NCI-H748 (cell line): Measurements from ENCODE around the gene SPATS2.

ENCODE experiments used
- DNase-seq: peaks from one replicate; lab custom pipeline; 2025; ENCODE audit not compliant: unreplicated experiment; lab: John Stamatoyannopoulos, UW

SPATS2 gene

DNA sequence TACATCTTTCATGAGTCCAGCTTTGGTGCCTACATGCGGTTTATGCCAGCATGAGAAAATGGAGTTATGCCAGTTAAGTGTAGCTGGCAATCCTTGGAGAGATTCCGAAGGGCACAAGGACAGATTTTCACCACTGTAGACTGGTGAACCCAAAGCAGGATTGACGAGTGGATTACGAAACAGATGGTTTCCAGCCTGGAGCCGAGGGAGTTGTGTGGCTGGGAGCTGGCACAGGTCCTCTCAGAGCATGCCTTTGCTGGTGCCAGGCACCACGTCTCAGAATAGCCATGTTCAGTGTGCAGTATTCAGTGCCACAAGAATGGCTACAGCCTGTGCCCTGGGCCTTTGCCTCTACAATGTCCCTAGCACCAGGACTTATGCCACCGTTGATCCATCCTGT, 184.8 kb downstream of the SPATS2 start:
- DNase-seq: no peak

DNA sequence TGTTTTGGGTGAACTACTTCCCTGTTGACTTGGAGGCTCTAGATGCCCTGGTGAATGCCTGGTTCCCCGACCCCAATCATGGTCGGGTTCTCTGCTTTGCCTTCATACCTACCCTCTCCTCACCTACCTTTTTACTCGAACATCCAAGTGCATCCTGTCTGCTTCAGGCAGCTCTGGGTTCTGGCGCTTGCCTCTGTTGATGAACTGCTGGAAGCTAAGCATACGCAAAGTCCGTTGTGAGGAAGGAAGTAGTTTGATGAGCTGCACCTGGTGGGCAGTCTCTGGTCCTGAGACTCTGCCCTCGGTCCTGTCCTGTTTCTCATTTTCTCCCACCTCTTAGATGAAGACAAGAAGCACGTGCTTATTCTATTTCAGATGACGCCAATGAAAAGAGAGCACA, 185.2 kb downstream of the SPATS2 start:
- peak; percentile 12 for DNase-seq

DNA sequence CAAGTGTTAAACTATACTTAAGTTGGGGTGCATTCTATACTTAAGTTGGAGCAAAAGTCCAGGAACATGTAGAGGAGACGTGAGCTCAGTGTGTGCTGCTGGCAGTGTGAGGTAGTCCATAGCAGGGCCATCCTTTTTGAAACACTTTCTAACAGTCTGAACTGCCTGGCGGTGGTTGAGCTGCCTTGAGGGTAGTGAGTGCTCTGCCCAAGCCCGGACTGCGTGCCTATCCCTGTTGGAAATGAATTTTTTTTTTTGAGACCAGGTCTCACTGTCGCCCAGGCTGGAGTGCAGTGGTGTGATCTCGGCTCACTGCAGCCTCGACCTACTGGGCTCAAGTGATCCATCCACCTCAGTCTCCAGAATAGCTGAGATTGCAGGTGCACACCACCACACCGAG, 185.6 kb downstream of the SPATS2 start:
- DNase-seq: no peak

DNA sequence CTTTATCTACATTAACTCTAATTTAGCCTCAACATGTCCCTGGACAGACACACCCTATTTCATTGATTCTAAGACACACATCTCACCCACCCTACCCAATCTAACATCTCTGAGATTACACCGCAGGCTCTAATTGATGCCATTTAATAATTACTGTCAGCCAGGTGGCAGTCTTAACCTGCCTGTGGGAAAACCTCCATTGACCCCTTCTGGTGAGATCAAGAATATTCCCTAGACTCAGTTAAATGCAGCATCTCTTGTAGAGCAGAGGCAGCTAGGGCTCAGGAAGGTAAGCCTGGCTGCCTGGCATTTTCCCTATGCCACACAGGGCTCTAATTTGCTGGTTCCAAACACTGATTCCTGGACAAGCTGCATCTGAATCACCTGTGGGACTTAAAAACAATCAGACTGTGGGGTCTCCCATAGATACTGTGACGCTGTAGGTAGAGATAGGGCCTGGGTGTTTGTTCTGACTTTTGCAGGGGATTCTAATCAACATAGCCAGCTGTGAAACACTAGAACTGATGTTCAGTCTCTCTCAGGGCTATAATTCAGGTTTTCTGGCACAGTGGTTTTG, 186.3 kb downstream of the SPATS2 start:
- peak; percentile 90 for DNase-seq

DNA sequence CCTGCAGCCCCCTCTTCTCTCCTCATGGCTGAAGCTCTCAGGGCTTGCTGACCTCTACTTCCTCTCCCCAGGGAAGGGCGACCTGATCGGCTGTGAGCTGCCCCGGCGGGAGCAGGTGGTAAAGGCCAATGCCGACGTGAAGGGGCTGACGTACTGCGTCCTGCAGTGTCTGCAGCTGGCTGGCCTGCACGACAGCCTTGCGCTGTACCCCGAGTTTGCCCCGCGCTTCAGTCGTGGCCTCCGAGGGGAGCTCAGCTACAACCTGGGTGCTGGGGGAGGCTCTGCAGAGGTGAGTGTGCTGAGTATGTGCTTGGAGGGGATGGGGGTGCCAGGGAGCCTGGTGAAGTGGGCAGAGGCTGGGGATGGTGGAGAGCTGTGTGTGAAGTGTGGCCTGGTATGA, 187.0 kb downstream of the SPATS2 start:
- no peak for DNase-seq

DNA sequence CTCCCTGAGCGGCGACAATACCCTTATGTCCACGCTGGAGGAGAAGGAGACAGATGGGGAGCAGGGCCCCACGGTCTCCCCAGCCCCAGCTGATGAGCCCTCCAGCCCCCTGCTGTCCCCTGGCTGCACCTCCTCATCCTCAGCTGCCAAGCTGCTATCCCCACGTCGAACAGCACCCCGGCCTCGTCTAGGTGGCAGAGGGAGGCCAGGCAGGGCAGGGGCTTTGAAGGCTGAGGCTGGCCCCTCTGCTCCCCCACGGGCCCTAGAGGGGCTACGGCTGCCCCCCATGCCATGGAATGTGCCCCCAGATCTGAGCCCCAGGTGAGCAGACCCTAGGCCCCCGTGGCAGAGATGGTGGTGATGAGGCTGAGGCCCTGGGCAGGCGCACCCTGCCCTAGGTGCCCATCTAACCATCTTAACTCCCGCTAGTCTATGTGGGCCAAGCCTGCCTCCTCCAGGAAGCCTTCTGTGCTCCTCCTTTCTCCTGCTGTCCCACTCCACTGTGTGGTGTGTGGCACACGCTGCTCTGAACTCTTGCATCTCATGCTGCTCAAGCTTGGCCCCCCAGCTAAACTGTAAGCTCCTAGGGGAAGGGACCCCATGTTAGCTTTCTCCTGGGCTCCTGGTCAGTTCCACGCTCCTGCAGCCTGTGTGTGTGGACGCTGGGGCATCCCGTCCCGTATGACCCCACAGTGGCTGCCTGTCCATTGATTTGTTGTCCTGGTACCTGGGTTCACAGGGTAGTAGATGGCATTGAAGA, 188.5 kb downstream of the SPATS2 start:
- DNase-seq: no peak

DNA sequence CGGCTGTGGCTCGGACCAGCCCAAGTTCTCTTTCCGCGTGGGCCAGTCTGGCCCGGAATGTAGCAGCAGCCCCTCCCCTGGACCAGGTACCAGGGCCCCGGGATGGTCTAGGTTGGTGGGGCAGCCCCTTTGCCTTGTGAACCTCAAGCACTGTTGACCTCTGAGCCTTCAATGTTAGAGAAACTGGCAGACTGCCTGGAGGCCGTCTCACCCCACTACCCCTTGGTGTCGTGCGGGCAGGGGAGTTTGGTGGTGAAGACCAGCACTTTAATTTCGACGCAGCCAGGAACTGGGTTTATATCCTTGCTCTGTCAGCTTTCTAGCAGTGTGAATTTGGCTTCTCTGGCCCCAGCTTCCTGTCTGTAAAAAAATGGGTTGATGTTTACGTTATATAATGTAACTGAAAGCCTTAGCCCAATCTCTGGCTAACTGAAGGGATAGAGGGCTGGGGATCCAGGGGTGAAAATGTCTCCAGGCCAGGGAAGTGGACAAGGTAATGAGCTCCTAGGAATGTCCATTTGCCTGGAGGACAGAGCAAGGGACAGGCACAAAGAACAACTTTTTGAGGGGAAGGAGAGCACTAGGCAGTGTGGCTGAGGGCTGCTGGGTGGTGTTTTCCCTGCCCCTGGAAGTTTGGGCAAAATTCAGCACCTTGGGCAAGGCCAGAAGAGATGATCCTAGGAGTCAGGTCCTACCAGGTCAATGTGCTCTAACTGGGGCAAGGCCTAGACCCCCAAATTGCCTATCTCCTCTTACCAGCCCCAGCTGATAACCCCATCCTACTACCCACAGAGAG, 189.3 kb downstream of the SPATS2 start:
- no peak for DNase-seq

DNA sequence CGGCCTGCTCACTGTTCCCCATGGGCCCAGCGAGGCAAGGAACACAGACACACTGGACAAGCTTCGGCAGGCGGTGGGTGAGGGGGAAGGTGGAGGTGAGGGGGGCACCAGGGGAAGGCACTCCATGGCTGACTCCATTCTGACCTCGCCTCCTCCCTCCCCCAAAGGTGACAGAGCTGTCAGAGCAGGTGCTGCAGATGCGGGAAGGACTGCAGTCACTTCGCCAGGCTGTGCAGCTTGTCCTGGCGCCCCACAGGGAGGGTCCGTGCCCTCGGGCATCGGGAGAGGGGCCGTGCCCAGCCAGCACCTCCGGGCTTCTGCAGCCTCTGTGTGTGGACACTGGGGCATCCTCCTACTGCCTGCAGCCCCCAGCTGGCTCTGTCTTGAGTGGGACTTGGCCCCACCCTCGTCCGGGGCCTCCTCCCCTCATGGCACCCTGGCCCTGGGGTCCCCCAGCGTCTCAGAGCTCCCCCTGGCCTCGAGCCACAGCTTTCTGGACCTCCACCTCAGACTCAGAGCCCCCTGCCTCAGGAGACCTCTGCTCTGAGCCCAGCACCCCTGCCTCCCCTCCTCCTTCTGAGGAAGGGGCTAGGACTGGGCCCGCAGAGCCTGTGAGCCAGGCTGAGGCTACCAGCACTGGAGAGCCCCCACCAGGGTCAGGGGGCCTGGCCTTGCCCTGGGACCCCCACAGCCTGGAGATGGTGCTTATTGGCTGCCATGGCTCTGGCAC, 190.1 kb downstream of the SPATS2 start:
- DNase-seq: no peak

DNA sequence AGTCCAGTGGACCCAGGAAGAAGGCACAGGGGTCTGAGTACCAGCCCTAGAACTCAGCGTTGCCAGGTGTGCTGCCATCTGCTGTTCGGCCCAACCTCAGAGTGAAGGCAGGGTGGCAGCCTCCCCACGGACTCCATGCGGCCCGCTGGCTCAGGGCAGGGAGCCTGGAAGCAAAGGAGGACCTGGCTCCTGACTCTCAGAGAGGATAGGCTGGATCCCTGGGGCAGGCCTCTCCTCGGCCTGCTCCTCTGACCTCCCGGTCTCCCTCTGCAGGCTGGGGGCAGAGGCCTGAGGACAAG, 190.6 kb downstream of the SPATS2 start:
- peak; percentile 9 for DNase-seq

DNA sequence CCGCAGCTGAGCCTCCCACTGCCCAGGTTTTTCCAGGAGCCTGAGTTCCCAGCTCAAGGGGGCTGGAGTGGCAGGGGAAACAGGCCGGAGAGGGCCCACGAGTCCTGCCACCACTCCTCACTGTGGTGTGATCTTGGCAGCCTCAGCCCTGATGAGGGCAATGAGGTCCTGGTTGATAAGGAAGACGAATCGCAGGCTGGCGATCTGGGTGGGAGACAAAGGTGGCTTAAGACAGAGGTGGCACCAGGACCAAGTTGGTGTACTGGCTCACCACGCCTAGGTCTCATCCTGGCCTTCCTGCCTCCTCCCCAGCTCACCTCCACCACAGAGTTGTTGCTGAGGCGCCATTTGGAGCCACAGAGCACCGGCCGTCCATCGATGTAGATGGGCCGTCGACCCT, 191.3 kb downstream of the SPATS2 start:
- no peak for DNase-seq

DNA sequence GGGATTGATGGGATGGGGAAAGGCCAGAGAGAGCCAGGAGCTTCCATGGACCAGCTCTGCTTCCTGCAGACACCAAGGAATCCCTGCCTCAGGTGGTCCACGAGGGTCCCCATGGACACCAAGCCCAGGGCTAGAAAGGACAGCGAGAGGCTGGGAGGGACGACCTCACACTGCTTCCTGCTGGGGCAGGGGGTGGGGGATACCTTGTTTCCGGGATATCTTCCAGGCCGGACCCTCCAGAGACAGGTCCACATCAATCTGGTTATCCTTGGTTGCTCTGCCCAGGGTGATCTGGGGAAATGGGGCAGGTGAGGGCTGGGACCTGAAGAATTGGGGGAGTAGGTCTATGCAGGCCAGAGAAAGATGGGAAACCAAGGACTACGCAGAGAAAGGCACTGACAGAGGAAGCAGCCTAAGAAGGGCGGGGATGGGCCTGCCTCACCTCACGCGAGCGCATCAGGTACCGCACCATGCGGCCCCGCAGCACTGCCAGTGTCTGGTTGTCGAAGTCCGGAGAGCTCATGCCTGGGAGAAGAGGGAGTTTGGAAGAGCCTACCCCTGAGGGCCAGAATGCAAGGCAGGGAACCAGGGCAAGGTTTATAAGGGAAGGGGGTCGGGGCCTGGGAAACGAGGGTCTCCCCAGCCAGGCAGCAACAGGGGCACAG, 191.9 kb downstream of the SPATS2 start:
- no peak for DNase-seq

DNA sequence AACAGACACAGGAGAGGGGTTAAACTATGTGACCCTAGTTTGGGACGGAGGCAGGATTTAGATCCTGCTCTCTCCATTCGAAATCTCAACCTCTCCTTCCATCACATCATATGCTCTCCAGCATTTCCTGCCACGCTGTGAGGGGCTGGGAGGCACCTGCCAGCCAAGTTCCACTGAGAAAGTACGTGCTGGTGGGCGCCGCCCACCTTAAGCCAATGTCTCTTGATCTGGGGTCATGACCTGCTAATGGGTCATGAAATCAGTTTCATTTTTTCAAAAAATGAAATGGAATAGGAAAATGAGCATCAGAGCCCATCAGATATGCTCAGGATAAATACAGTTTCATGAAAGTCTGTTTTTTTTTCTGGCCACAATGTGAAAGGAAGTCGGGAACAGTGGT, 193.4 kb downstream of the SPATS2 start:
- no peak for DNase-seq

DNA sequence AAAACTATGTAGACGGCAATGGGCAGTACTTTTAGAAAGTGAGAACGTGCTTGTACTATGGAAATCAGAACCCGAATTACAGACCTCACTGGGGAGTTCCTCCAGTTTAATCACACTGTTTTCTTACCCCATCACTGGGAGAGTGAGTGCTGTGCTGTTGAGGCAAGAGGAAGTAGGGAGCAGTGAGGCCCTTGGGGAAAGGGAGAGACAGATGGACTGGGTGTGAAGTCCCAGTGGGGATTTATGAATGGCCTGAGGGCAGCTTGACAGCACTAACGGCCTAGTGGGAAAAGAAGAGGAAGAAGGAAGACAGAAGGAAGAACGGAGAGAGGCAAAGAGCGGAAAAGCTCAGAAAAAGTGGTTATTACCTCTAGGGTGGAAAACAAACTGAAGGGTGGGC, 195.0 kb downstream of the SPATS2 start:
- DNase-seq: no peak

DNA sequence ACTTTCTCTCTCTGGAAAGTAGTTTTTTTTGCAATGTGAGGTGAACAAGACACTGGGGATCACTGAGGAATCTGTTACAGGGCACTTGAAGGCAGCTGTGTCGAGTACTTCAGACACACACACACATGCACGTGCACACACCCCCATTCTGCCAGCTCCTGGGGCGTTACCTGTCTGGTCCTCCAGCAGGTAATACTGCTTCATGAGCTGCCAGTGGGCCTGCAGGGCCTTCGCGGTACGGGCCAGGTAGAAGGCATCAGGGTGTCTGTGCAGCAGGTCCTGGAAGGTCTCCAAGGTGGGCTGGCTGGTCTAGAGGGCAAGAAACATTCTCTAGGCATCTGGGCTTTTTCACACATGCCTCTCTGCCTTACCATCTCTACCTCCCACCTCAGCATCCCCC, 195.6 kb downstream of the SPATS2 start:
- DNase-seq: no peak

DNA sequence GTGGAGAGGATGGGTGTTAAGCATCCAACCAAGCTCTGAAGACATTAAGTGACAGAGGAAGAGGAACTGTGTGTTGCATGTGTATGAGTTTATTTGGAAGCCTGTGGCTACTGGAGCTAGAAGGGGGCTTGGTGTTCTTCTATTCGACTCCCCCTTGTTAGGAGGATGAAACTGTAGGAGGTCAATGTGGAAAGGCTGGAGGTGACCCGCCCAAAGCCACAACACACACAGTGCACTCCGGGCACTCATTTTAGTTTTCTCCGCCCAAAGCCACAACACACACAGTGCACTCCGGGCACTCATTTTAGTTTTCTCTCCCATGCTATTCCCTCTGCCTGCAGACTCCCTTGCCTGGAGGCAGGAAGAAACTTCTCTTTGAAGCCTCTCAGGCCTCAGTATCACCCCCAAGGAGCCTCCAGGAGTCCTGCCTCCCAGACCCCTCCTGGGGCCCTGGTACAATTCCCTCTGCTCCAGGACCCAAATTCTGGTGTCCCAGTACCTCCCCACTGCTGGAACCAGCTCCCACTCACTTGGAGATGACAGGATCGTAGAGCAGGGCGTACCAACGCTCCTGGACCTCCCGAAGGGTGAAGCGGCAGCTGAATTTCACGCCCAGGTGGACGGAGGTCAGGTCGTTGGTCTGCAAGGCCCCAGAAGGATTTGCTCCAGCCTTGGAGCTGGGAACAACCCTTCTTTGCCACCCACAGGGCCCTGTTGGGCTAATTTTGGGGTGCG, 196.9 kb downstream of the SPATS2 start:
- no peak for DNase-seq

DNA sequence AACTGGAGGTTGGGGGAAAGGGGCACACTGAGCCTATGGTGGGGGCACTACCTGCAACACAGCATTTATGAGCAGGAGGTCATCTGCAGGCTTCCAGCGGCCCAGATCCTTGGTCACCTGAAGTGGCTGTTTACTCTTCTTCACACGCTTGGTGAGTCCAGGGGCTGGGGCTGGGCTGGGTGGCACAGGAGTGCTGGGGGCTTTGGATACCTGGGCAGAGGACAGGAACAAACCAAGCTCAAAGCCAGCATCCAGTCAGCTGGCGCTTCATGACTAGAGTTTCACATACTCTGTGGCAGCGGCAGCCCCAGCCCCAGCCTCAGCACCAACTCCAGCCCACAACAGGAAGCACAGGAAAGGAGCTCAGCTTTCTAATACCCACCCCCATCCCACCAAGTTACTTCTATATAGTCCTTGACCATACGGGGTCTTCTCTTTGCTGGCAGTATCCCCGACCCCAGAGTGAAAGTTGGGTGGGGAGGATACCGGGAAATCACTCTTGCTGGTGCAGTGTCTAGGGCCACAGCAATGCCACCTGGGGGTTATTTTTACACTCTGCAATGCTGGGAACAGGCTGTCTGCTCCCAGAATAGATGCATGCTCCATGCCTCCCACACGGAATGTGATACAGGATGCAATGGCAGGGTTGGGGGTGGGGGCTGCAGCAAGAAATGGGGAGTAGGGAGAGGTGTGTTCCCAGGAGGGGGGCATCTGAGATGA, 197.6 kb downstream of the SPATS2 start:
- no peak for DNase-seq

DNA sequence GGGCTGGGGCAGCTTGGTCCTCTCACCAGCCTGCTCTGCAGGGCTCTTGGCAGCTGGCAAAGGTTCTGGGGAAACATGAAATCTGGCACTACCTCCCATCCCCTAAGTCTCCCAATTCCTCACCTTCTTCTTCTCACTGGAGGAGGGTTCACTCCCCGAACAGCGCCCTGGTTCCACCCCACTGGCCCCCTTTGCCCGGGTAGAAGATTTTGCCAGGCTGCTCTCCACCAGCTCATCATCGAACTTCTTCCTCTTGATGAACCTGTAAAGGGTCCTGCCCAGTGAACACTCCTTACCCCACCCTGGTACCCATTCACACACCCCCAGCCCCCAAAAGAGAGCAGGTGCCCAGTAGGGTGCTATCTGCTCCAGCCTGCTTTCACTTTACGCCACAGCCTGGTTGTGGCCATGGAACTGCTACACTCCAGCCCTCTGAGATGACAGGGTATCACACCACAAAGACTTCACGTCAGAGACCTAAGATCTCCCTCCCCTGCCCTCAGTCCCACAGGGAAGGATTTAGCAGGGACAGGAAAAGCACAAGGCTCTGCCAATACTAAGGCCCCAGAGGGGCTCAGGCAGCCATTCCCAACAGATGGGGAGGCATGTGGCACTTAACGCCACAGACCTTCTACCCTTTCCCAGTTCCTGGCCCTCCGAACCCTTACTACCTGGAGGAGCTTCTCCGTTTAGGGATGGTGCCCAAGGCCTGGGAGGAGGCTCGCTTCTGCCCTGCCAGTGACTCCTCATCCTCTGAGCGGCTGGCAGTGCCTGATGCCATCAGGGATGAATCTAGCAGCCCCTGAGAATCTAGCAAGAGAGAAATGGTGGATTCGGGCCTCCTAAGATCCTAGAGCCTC, 198.4 kb downstream of the SPATS2 start:
- no peak for DNase-seq

DNA sequence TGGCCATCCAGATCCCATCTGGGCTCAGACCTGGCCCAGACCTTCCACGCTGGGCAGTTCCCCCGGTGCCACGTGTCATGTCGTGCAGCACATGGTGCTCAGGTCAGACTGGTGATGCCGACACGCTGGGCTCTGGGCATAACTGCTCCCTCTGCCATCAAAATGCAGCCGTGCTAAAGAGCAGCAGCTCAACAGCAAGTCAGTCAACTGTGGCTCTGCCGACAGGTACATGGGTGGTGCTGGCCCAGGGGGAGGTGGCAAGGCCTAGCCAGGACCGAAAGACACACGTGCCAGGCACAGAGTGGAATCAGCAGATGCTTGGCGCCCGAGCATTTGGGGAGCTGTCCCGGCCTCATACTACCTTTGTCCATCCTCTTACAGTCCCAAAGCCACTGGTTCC, 199.1 kb downstream of the SPATS2 start:
- no peak for DNase-seq

DNA sequence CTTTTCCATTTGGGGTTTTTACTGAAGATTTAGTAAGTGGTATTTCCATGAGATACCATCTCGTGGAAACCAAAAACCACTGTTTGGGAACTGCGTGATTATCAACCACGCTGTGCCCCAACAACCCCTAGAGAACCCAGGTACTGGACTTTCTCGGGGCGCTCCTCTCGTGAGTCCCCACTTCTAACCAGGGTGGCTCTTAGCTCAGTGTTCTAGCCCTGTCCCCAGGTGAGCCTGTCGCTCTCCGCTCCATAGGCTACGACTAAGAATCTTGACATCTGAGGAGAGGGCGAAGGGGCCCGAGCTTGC, 200.0 kb downstream of the SPATS2 start:
- DNase-seq: no peak
